ENCODE results near the gene ZDHHC24.

ZDHHC24 gene

GRCh38 chr11:66498506-66498905 is 47.3 kb downstream of the ZDHHC24 start:
- H3K4me3 ChIP-seq (ENCODE audit: low read depth, low read length), result no peak overlapping the region

DNA sequence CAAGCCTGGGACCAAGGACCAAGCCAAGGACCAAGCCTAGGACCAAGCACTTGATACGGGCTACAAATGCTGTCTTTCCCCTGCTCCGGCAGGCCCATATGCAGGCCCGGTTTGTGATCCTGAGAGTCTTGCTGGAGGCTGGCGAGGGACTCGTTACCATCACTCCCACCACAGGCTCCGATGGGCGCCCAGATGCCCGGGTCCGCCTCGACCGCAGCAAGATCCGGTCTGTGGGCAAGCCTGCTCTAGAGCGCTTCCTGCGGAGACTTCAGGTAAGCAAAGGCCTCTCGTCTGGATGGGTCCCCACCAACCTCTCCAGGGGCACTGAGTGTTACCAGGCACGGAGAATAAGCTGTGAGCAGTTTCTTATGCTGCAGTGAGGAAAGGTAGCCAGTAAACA is 48.6 kb downstream of the ZDHHC24 start:
- no peak overlapping the region for H3K4me3 ChIP-seq (ENCODE audit: low read depth, low read length)

DNA sequence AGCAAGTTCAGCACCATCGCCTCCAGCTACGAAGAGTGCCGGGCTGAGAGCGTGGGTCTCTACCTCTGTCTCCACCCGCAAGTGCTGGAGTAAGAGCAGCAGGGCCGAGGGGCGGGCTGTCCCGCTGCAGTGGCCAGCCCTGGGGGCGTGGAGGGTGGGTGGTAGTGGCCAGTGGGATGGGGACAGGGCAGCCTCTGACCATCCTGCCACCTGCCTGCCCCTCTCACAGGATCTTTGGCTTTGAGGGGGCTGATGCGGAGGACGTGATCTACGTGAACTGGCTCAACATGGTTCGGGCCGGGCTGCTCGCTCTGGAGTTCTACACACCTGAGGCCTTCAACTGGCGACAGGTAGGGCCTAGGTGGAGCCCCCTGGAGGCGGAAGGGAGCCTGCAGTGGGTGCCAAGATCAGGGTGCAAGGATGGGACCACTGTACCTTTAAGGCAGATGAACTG is 50.4 kb downstream of the ZDHHC24 start:
- no peak overlapping the region for H3K4me3 ChIP-seq (ENCODE audit: low read depth, low read length)

DNA sequence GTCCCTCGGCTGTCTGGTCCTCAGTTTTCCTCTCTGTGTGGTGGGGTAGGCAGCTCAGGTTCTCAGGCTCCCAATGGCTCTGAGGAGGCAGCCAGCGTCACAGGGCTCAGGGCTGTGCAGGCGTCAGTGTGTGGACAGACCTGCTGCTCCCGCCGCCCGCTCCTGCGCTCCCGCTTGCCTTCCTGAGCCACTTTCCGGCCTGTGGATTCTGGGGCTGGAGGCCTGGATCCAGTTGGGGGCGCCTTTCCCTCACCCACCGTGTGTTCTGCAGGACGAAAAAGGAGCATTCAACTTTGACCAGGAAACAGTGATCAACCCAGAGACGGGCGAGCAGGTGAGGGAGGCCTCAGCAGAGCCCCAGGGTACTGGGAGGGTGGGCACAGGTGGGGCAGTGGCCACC is 50.9 kb downstream of the ZDHHC24 start:
- H3K4me3 ChIP-seq (ENCODE audit: low read depth, low read length), result no peak overlapping the region

DNA sequence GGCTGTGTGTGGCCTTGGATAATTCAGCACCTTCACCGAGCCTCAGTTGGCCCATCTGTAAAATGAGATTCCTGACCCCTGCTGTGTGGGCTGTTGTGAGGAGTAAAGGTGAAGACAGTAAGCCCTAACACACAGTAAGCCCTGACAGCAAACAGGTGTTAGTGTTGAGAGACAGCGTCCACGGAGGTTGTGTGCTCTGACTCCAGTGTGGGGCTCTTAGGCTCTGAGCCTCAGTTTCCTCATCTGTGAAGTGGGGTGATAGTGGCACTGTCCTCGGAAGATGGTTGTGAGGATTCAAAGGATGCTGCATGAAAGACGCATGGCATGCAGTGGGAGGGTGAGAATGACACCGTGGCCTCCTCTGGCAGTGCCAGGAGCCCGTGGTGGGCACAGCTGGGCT is 51.4 kb downstream of the ZDHHC24 start:
- H3K4me3 ChIP-seq (ENCODE audit: low read depth, low read length), result no peak overlapping the region

DNA sequence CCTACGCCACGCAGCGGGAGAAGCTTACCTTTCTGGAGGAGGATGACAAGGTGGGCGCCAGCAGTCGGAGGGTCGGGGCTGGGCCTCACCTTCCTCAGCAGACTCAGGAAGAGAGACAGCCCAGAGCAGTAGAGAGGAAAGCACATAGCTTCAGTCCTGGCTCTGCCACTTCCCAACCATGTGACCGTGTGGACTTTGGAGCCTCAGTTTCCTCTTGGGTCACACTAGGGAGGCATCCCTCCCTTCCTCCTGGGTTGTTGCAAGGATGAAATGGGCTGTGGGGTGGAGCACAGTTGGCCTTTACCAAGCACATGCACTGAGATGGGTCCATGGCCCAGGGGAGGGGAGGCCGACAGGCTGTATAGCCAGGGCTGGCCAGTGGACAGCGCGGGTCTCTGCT is 52.7 kb downstream of the ZDHHC24 start:
- no peak overlapping the region for H3K4me3 ChIP-seq (ENCODE audit: low read depth, low read length)

GRCh38 chr11:66492161-66492865 is 53.5 kb downstream of the ZDHHC24 start:
- no peak overlapping the region for H3K4me3 ChIP-seq (ENCODE audit: low read depth, low read length)

- H3K4me3 ChIP-seq (ENCODE audit: low read depth, low read length), result no peak overlapping the region
These were observed 54.4 kb downstream of the ZDHHC24 start for GRCh38 chr11:66491315-66491935.

DNA sequence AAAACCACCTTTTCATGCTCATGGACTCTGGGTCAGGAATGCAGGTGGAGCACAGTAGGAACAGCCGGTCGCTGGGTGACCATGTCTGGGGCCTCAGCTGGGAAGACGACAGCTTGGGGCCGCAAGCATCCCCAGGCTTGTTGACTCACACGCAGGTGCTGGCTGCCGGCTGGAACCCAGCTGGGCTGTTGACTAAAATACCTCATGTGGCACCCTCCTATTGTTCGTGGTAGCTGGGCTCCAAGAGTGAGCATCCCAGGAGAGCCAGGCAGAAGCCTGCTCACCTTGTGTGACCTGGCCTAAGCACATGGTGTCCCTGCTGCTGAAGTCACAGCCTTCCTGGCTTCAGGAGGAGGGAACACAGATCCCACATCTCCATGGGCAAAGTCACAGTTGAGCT is 56.2 kb downstream of the ZDHHC24 start:
- H3K4me3 ChIP-seq (ENCODE audit: low read depth, low read length), result no peak overlapping the region

DNA sequence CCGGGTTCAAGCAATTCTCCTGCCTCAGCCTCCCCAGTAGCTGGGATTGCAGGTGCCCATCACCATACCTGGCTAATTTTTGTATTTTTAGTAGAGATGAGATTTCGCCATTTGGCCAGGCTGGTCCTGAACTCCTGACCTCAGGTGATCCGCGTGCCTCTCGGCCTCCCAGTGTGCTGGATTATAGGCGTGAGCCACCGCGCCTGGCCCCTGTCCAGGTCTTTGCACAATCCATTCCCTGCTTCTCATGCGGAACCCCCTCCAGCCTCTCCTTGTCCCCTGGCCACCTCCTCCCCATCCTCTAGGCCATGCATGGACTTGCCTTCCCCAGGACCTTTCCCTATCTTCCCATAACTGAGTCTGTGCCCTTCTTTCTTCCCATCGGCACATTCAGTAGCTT is 56.9 kb downstream of the ZDHHC24 start:
- no peak overlapping the region for H3K4me3 ChIP-seq (ENCODE audit: low read depth, low read length)

DNA sequence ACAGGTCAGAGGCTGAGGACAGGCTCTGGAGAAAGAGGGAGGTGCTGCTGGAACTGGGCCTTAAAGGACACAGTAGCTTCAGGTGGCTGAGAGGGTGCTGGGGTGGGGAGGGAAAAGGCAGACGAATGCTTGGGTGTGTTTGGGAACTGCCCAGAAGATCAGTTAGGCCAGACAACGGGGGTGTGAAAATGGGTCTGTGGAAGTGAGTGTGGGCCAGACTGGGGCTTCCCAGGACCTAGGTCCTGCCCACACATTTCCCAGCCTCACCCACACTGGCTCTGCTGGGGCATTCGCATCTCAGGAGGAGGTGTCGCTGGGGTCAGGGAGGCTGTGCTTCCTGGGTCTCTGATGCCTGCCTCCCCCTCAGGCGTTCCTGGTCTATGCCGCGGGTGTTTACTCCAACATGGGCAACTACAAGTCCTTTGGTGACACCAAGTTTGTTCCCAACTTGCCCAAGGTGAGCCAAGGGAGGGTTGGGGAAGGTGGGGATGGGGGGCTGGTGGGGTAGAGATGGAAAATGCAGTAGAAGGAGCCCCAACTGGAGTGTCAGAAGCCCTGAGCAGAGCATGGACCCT is 61.0 kb downstream of the ZDHHC24 start:
- H3K4me3 ChIP-seq (ENCODE audit: low read depth, low read length), result no peak overlapping the region

DNA sequence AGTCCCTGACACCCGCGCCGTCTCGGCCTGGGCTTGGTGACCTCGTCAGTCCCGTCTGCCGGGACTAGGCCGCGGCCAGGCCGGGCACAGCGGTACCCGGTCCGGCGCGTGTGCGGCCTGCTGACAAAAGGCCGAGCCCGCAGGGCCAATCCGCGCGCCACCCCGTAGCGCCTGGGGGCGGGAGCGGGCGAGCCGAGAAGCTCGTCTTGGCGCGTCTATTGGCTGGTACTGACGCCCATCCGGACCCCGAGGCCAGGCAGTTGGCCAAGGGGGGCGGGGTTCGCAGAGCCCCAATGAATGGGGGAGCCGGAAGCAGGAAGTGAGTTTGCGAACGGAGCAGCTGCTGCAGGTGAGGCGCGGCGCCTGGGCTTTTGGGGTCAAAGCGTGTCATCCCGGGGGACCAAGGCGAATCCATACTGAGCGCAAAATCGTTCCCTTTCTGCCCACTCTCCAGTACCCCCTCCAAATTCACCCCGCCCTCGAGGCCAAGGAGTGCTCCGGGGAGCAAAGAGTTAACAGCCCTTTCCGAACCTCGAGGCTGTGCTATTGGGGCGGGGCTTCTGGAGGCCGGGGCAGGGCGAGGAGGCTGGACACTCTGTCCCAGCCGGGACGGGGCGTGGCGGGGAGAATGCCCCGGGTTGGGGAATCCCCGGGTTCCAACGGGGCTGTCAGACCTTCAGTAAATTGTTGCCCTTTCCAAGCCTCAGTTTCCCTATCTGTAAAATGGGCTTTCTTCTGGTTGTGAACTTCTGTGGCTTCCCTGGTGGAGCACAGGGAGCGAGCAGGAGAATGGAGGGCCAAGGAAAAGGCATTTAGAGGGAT is 65.5 kb downstream of the ZDHHC24 start, which contains the start of gene DPP3:
DPP3 (plus strand) TSS at position 318 of the 822 bp plus-strand sequence. CDS start 1,767 bp downstream, outside the sequence.
- H3K4me3 ChIP-seq (ENCODE audit: low read depth, low read length), result peak within 1 kb of the TSS; percentile 86

DNA sequence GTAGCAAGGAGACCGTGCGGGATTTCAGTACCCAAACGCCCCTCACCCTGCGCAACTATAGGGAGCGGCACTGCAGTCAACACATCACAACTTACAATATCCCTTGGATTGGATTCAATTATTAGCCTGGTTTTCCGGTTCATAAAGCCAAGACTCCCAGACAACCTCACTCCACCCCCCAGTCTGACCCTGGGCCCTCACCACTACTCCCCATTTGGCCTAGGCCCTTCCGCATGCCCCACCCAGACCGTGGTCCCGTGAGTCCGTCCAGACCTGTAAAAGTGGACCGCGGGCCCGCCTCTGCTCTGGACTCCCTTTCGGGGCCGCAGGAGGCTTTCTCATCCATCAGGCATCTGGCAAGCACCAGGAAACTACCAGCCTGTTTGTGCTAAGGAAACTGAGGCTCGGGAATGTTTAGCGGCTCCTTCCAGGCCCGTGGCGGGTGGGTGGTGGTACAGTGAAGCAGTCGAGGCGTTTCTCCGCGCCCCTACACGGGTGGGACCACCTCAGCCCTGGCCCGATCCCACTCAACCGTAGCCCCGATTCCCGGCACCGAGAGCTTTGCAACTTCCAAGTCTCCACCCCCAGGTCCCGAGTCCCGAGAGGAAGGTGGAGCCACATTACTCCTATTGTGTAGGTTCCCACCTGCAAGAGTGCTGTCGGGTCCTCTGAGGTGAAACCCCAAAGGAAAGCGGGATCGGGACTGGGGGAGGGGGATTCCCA is 66.3 kb downstream of the ZDHHC24 start:
- peak overlapping the region; percentile 86 for H3K4me3 ChIP-seq (ENCODE audit: low read depth, low read length)

DNA sequence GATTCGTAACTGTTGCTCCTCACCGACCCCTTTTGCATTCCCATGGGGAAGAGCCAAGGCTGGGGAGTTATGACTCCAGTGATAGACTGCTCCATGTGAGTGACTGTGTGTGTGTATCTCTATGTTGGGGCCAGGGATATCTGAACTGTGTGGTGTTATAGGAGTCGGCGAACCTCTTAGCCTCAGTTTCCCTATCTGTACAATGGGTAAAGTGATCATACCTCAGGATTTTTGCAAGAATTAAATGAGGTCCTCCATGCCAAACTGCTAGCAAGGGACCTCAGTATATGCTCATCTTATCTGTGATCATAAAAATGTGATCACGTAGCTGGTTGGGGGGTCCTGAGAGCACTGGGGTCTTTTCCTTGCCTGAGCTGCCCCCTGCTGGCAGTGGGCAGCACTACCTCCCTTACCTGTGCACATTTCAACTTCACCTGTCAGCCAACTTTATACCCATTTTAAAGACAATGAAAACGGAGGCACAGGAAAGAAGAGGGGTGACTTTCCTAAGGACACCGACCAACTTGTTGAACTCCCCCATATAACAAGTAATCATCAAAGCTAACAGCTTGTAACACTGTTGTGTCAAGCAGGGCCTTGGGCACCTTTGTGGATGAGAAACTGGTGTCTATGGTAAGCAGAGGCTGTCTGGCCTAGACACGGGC is 67.0 kb downstream of the ZDHHC24 start:
- peak overlapping the region; percentile 86 for H3K4me3 ChIP-seq (ENCODE audit: low read depth, low read length)

- H3K4me3 ChIP-seq (ENCODE audit: low read depth, low read length), result no peak overlapping the region
These were observed 68.3 kb downstream of the ZDHHC24 start for GRCh38 chr11:66477263-66478201.

DNA sequence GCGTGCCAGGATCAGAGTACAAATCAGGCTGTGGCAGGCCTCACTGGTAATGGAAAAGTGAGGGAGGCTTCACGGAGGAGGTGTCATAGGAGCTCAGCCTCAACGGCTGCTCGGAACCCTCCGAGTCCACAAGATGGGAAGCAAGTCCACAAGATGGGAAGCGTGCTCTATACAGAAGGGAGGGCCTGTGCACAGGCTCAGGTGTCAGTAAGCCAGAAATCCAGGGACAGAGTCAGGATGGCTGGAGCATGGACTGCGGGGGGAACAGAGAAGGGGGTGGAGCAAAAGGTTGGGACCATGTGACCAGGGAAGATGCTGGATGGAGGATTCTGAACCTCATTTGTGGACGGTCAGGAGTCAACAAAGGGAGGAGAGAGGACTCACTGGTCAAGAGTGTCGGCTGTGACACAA is 69.0 kb downstream of the ZDHHC24 start:
- H3K4me3 ChIP-seq (ENCODE audit: low read depth, low read length), result no peak overlapping the region

GRCh38 chr11:66476173-66476840 is 69.5 kb downstream of the ZDHHC24 start:
- H3K4me3 ChIP-seq (ENCODE audit: low read depth, low read length), result no peak overlapping the region

DNA sequence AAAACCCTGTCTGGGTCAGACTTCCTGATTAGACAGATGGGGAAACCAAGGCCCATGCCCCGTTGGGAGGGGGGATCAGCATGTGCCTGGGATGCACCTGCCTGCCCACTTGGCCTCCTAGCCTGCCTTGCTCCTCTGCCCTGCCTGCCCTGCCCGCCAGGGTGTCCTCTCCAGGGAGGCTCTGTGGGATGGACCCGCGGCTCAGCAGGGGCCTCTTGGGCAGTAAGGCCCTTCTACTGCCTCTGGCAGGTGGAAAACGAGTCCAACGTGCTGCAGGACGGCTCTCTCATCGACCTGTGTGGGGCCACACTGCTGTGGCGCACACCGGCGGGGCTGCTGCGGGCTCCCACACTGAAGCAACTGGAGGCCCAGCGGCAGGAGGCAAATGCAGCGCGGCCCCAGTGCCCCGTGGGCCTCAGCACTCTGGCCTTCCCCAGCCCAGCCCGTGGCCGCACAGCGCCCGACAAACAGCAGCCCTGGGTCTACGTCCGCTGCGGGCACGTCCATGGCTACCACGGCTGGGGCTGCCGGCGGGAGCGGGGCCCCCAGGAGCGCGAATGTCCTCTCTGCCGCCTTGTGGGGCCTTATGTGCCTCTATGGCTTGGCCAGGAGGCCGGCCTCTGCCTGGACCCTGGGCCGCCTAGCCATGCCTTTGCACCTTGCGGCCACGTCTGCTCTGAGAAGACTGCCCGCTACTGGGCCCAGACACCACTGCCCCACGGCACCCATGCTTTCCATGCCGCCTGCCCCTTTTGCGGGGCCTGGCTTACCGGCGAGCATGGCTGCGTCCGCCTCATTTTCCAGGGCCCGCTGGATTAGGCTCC is 70.3 kb downstream of the ZDHHC24 start:
- no peak overlapping the region for H3K4me3 ChIP-seq (ENCODE audit: low read depth, low read length)

Data from iPS-11a (cell line).